ENCODE measurements around the gene SH2B2. TPM values are rescaled to one million over a fixed set of nuclear protein-coding genes. Genes with fewer than 3 reads are reported as not detected.

SH2B2 gene
- total RNA-seq, 4 donors from 2014 or later: 2.4 to 10.8 (median 7.6) TPM

GRCh38 chr7:102277901-102278300 is 8.8 kb upstream of the SH2B2 start:
- peaks cover 0 to 7% (median 2%) of the 10 kb centered on the region in 4 donors for H3K4me1 ChIP-seq
- no peaks in the 10 kb centered on the region for H3K9me3 ChIP-seq
- H3K27me3 ChIP-seq: no peaks in the 10 kb centered on the region
- no peak overlapping the region for H3K4me3 ChIP-seq
- no peak overlapping the region for H3K27ac ChIP-seq
- DNase-seq (ENCODE audit: low spot score in 2 of 2): no peak
- no peak for TF ChIP-seq POLR2A (IDR thresholded peaks at IDR 0.05)
- no peak for TF ChIP-seq CTCF (IDR thresholded peaks at IDR 0.05)
- no peak for TF ChIP-seq EP300 (IDR thresholded peaks at IDR 0.05)
- 84 to 86% methylated on average over 8 to 10 of the region's 10 CpGs for WGBS, 2 donors
- peaks cover 0 to 29% (median 0%) of the 10 kb centered on the region in 3 donors for H3K36me3 ChIP-seq

- Histone ChIP-seq H3K4me1 (peaks cover 0 to 9% (median 2%) of the 10 kb centered on the region in 4 donors), H3K27me3 (no peaks in the 10 kb centered on the region), H3K36me3 (peaks cover 0 to 17% (median 0%) of the 10 kb centered on the region in 3 donors), H3K4me3 (no peak overlapping the region), H3K9me3 (no peaks in the 10 kb centered on the region), H3K27ac (no peak overlapping the region)
- no peak for TF ChIP-seq POLR2A (IDR thresholded peaks at IDR 0.05)
- TF ChIP-seq CTCF (IDR thresholded peaks at IDR 0.05): peak; percentile 71 to 90 (median 80)
- 48 to 51% methylated on average over 20 to 23 of the region's 23 CpGs for WGBS, 2 donors
- DNase-seq (ENCODE audit: low spot score in 2 of 2): no peak
Observed at GRCh38 chr7:102279537-102280400, 6.9 kb upstream of the SH2B2 start.

- Histone ChIP-seq H3K4me1 (peaks cover 0 to 17% (median 7%) of the 10 kb centered on the region in 4 donors), H3K36me3 (peaks cover 0 to 9% (median 0%) of the 10 kb centered on the region in 3 donors), H3K27ac (no peak overlapping the region), H3K27me3 (no peaks in the 10 kb centered on the region), H3K4me3 (no peak overlapping the region), H3K9me3 (no peaks in the 10 kb centered on the region)
- TF ChIP-seq POLR2A (IDR thresholded peaks at IDR 0.05) (no peak), EP300 (IDR thresholded peaks at IDR 0.05) (no peak), CTCF (IDR thresholded peaks at IDR 0.05) (no peak)
- DNase-seq (ENCODE audit: low spot score in 2 of 2): no peak
- WGBS, 2 donors: 78 to 79% methylated on average over 4 to 5 of the region's 5 CpGs
Observed at GRCh38 chr7:102280521-102280920, 6.1 kb upstream of the SH2B2 start.

- Histone ChIP-seq H3K9me3 (no peaks in the 10 kb centered on the region), H3K4me3 (no peak overlapping the region), H3K27ac (no peak overlapping the region), H3K27me3 (no peaks in the 10 kb centered on the region), H3K4me1 (peaks cover 0 to 25% (median 13%) of the 10 kb centered on the region in 4 donors), H3K36me3 (peaks cover 0 to 8% (median 0%) of the 10 kb centered on the region in 3 donors)
- DNase-seq (ENCODE audit: low spot score in 2 of 2): no peak
- 77 to 88% methylated on average over 8 to 14 of the region's 14 CpGs for WGBS, 2 donors
- TF ChIP-seq EP300 (IDR thresholded peaks at IDR 0.05) (no peak), POLR2A (IDR thresholded peaks at IDR 0.05) (no peak), CTCF (IDR thresholded peaks at IDR 0.05) (no peak)
Observed at GRCh38 chr7:102281785-102282184, 4.9 kb upstream of the SH2B2 start.

Measured in tibial nerve (tissue), 4 donors.